ENCODE measurements around the gene DDX3X. TPM values are rescaled to one million over a fixed set of nuclear protein-coding genes. Genes with fewer than 3 reads are reported as not detected.

Gene DDX3X
- total RNA-seq, 1 experiment from 2014 or later, result 266 TPM

GRCh38 chrX:41406201-41406600, 72.2 kb downstream of the DDX3X start:
- DNase-seq (ENCODE audit: low read depth, low spot score), result no peak
- intact Hi-C loops (cut with micrococcal nuclease; ENCODE audit: unreplicated experiment), result no loop called here
- ChIA-PET CTCF (no interaction called here), POLR2A (no interaction called here)
- Histone ChIP-seq H3K9me3 (ENCODE audit: control insufficient read depth, insufficient read depth, low read depth, low read length) (no peaks in the 10 kb centered on the region), H3K36me3 (ENCODE audit: control insufficient read depth, insufficient read depth, low read length) (no peaks in the 10 kb centered on the region), H3K4me3 (ENCODE audit: low read depth in 2 of 2, low read length in 2 of 2) (no peak overlapping the region), H3K27me3 (ENCODE audit: control insufficient read depth, insufficient read depth, low read length) (no peaks in the 10 kb centered on the region), H3K27ac (ENCODE audit: low read length) (no peak overlapping the region), H3K4me1 (ENCODE audit: control insufficient read depth, insufficient read depth, low read length) (no peaks in the 10 kb centered on the region)
- in situ Hi-C loops (cut with HindIII; ENCODE audit: low pct_unique_long_range_greater_than_20kb, low sequenced_read_pairs), result no loop called here
- BruUV-seq (replicated peaks), result no TSS peak
- no peak for TF ChIP-seq POLR2AphosphoS5 (IDR thresholded peaks at IDR 0.05; ENCODE audit: low read depth, low read length)
- no peak for TF ChIP-seq CTCF (IDR thresholded peaks at IDR 0.05)
- TF ChIP-seq SIN3A (IDR thresholded peaks at IDR 0.05; ENCODE audit: borderline replicate concordance, insufficient read depth, low read depth, low read length), result no peak
- no peak for TF ChIP-seq TCF7L2 (IDR thresholded peaks at IDR 0.05; ENCODE audit: low read depth, low read length)
- TF ChIP-seq, protein P1, sequence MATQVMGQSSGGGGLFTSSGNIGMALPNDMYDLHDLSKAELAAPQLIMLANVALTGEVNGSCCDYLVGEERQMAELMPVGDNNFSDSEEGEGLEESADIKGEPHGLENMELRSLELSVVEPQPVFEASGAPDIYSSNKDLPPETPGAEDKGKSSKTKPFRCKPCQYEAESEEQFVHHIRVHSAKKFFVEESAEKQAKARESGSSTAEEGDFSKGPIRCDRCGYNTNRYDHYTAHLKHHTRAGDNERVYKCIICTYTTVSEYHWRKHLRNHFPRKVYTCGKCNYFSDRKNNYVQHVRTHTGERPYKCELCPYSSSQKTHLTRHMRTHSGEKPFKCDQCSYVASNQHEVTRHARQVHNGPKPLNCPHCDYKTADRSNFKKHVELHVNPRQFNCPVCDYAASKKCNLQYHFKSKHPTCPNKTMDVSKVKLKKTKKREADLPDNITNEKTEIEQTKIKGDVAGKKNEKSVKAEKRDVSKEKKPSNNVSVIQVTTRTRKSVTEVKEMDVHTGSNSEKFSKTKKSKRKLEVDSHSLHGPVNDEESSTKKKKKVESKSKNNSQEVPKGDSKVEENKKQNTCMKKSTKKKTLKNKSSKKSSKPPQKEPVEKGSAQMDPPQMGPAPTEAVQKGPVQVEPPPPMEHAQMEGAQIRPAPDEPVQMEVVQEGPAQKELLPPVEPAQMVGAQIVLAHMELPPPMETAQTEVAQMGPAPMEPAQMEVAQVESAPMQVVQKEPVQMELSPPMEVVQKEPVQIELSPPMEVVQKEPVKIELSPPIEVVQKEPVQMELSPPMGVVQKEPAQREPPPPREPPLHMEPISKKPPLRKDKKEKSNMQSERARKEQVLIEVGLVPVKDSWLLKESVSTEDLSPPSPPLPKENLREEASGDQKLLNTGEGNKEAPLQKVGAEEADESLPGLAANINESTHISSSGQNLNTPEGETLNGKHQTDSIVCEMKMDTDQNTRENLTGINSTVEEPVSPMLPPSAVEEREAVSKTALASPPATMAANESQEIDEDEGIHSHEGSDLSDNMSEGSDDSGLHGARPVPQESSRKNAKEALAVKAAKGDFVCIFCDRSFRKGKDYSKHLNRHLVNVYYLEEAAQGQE (IDR thresholded peaks at IDR 0.05; ENCODE audit: insufficient read depth in 1 of 2, low read depth in 2 of 2, low read length in 1 of 2), result no peak
- no peak for ATAC-seq

GRCh38 chrX:41407816-41408215, 73.9 kb downstream of the DDX3X start:
- H3K27me3 ChIP-seq (ENCODE audit: control insufficient read depth, insufficient read depth, low read length), result no peaks in the 10 kb centered on the region
- H3K9me3 ChIP-seq (ENCODE audit: control insufficient read depth, insufficient read depth, low read depth, low read length), result no peaks in the 10 kb centered on the region
- BruUV-seq (replicated peaks), result no TSS peak
- POLR2A ChIA-PET, result no interaction called here
- TF ChIP-seq POLR2AphosphoS5 (IDR thresholded peaks at IDR 0.05; ENCODE audit: low read depth, low read length), result no peak
- TF ChIP-seq, protein P1 (IDR thresholded peaks at IDR 0.05; ENCODE audit: insufficient read depth in 1 of 2, low read depth in 2 of 2, low read length in 1 of 2), result no peak
- TF ChIP-seq TCF7L2 (IDR thresholded peaks at IDR 0.05; ENCODE audit: low read depth, low read length), result no peak
- no peak for TF ChIP-seq CTCF (IDR thresholded peaks at IDR 0.05)
- TF ChIP-seq SIN3A (IDR thresholded peaks at IDR 0.05; ENCODE audit: borderline replicate concordance, insufficient read depth, low read depth, low read length), result no peak
- CTCF ChIA-PET, result no interaction called here
- no peak overlapping the region for H3K27ac ChIP-seq (ENCODE audit: low read length)
- no peaks in the 10 kb centered on the region for H3K4me1 ChIP-seq (ENCODE audit: control insufficient read depth, insufficient read depth, low read length)
- intact Hi-C loops (cut with micrococcal nuclease; ENCODE audit: unreplicated experiment), result no loop called here
- ATAC-seq (no peak), DNase-seq (ENCODE audit: low read depth, low spot score) (no peak)
- no peak overlapping the region for H3K4me3 ChIP-seq (ENCODE audit: low read depth in 2 of 2, low read length in 2 of 2)
- in situ Hi-C loops (cut with HindIII; ENCODE audit: low pct_unique_long_range_greater_than_20kb, low sequenced_read_pairs), result no loop called here
- no peaks in the 10 kb centered on the region for H3K36me3 ChIP-seq (ENCODE audit: control insufficient read depth, insufficient read depth, low read length)

Data from Panc1 (cell line).